K562 (cell line): ENCODE data around the gene RORC. TPM values are rescaled to one million over a fixed set of nuclear protein-coding genes. Genes with fewer than 3 reads are reported as not detected.

Source experiments
- ATF6 ChIP-seq: sonication (generic); formaldehyde crosslinking; IDR thresholded peaks from 2 replicates; pipeline ENCODE4 v1.4.0; 2020; ENCODE audit warnings: mild to moderate bottlenecking, missing genetic modification reagents
- E4F1 ChIP-seq: fragments of 250-450 bp; sonication (Bioruptor Pico); IDR thresholded peaks from 2 replicates; pipeline ENCODE4 v1.5.0; 2021; ENCODE audit warnings: mild to moderate bottlenecking, borderline replicate concordance
- EP400 ChIP-seq: fragments of 450-650 bp; IDR thresholded peaks from 2 replicates; pipeline ENCODE4 v1.6.1; 2017; ENCODE audit warnings: antibody characterized with exemption, mild to moderate bottlenecking, moderate library complexity
- HDGF ChIP-seq: fragments of 450-650 bp; IDR thresholded peaks from 2 replicates; pipeline ENCODE4 v1.6.1; 2016
- HNRNPL ChIP-seq: fragments of 200-400 bp; formaldehyde crosslinking; IDR thresholded peaks from 2 replicates; pipeline ENCODE4 v1.6.1; 2017; ENCODE audit warnings: low read depth, mild to moderate bottlenecking, low read length
- KDM2B ChIP-seq: fragments of 250-450 bp; sonication (Bioruptor Pico); IDR thresholded peaks from 2 replicates; pipeline ENCODE4 v1.8.0; 2021; ENCODE audit warnings: mild to moderate bottlenecking, moderate library complexity
- NFIC ChIP-seq: fragments of 450-650 bp; IDR thresholded peaks from 2 replicates; pipeline ENCODE4 v1.6.1; 2017; ENCODE audit warnings: mild to moderate bottlenecking, inconsistent platforms
- NR1H2 ChIP-seq: sonication (generic); formaldehyde crosslinking; IDR thresholded peaks from 2 replicates; pipeline ENCODE4 v1.4.0; 2020; ENCODE audit warnings: mild to moderate bottlenecking, missing genetic modification reagents
- RBM14 ChIP-seq: fragments of 200-400 bp; formaldehyde crosslinking; IDR thresholded peaks from 2 replicates; pipeline ENCODE4 v1.6.1; 2018; ENCODE audit warnings: low read depth, mild to moderate bottlenecking, low read length, moderate library complexity, borderline replicate concordance; ENCODE audit not compliant: insufficient read depth
- RBM22 ChIP-seq: fragments of 200-400 bp; formaldehyde crosslinking; IDR thresholded peaks from 2 replicates; pipeline ENCODE4 v1.6.1; 2018; ENCODE audit warnings: low read length, low read depth; ENCODE audit not compliant: poor library complexity, severe bottlenecking
- RCOR1 ChIP-seq, 2 experiments: IDR thresholded peaks; 2 replicates each; pipeline ENCODE4 v1.6.1; 2012; ENCODE audit warnings: low read depth in 2 of 2, low read length in 2 of 2, borderline replicate concordance in 1 of 2, improper control_type of control experiment in 1 of 2
- SMARCE1 ChIP-seq: fragments of 450-650 bp; IDR thresholded peaks from 2 replicates; pipeline ENCODE4 v1.7.1; 2016; ENCODE audit warnings: mild to moderate bottlenecking
- STAT6 ChIP-seq: sonication (generic); formaldehyde crosslinking; IDR thresholded peaks from 2 replicates; pipeline ENCODE4 v1.8.1; 2023; ENCODE audit warnings: mild to moderate bottlenecking, missing genetic modification reagents
- XRCC4 ChIP-seq: IDR thresholded peaks from one replicate; pipeline ENCODE4 v1.6.1; 2011; ENCODE audit not compliant: insufficient read depth, insufficient read length; ENCODE audit errors: extremely low read depth
- ZBTB34 ChIP-seq: fragments of 250-450 bp; sonication (Bioruptor Pico); IDR thresholded peaks from 2 replicates; pipeline ENCODE4 v1.8.0; 2021; ENCODE audit warnings: mild to moderate bottlenecking, moderate library complexity
- ZNF174 ChIP-seq: fragments of 250-450 bp; sonication (Bioruptor Pico); IDR thresholded peaks from 2 replicates; pipeline ENCODE4 v1.4.0; 2020; ENCODE audit warnings: mild to moderate bottlenecking
- ZNF436 ChIP-seq: fragments of 250-450, 450-650 bp; sonication (Bioruptor Pico); formaldehyde crosslinking; IDR thresholded peaks from 2 replicates; pipeline ENCODE4 v1.7.0; 2020; ENCODE audit warnings: mild to moderate bottlenecking
- polyA plus RNA-seq, 8 experiments: library from polyadenylated mRNA; depleted of rRNA in 4 of 8; stranded (reverse) in 5 of 8; unstranded in 3 of 8; fragments of >200 nt; fragmentation: Nextera tagmentation in 2 of 8; fragmentation: Illumina TruSeq in 1 of 8; extraction: Ambion mirVana in 2 of 8; extraction: Trizol in 1 of 8; gene quantifications; 2 replicates each; pipeline versions ENCODE4 v1.2.1 to v1.2.3, GENCODE V29; 2011 to 2014; ENCODE audit warnings: inconsistent platforms in 1 of 8, missing spikeins in 1 of 8
- total RNA-seq, 7 experiments: library from RNA; depleted of rRNA in 6 of 7; stranded (reverse); fragments of >200 nt in 6 of 7; fragmentation: Illumina TruSeq in 2 of 7; extraction: Trizol in 2 of 7; gene quantifications; 2 replicates each; pipeline versions ENCODE4 v1.2.1 to v1.2.3, GENCODE V29; 2011 to 2021; ENCODE audit warnings: low replicate concordance in 1 of 7

The RORC gene
- total and polyA plus RNA-seq, 9 of the 15 experiments (the other 6 are each of a cell fraction or from before 2014, with no cell fraction given): not detected

- no peak for TF ChIP-seq ATF6 (CRISPR knock-in tag)
- no peak for TF ChIP-seq SMARCE1
- TF ChIP-seq ZNF174 (CRISPR knock-in tag): no peak
- no peak for TF ChIP-seq XRCC4
- TF ChIP-seq ZBTB34 (CRISPR knock-in tag): 0 out of 2 replicates have a peak, but pooled peaks have one; percentile 30
- TF ChIP-seq RCOR1 (IDR thresholded peaks at IDR 0.05; ENCODE audit: borderline replicate concordance in 1 of 2, low read depth in 2 of 2, low read length in 2 of 2): no peak
- peak; percentile 51 for TF ChIP-seq RBM22
- TF ChIP-seq HDGF: no peak
- TF ChIP-seq ZNF436 (CRISPR knock-in tag): 0 out of 2 replicates have a peak, but pooled peaks have one; percentile 39
- 0 out of 2 replicates have a peak, but pooled peaks have one; percentile 10 for TF ChIP-seq KDM2B (CRISPR knock-in tag)
- TF ChIP-seq RBM14: no peak
- no peak for TF ChIP-seq STAT6
- TF ChIP-seq NR1H2 (CRISPR knock-in tag): no peak; the same call in 1 of the 2 replicates
- TF ChIP-seq HNRNPL: no peak
- no peak for TF ChIP-seq E4F1 (CRISPR knock-in tag)
- peak; percentile 75 for TF ChIP-seq EP400
- peak; percentile 37; the same call in 1 of the 2 replicates for TF ChIP-seq NFIC
Observed at GRCh38 chr1:151762941-151763921, 68.4 kb downstream of the RORC start, which contains the start of gene MRPL9 (continued).
